GM18861 (cell line): ENCODE data around the gene CCDC9B.

Experiments used
- ATAC-seq: cut with Tn5 transposase; IDR thresholded peaks from one replicate; pipeline ENCODE4 v1.9.1; 2021; ENCODE audit not compliant: unreplicated experiment

The CCDC9B gene

GRCh38 chr15:40331026-40331425 lies 9.7 kb downstream of the CCDC9B start:
- no peak for ATAC-seq

- ATAC-seq = no peak
These were observed 10.3 kb downstream of the CCDC9B start for GRCh38 chr15:40330368-40330836.

DNA sequence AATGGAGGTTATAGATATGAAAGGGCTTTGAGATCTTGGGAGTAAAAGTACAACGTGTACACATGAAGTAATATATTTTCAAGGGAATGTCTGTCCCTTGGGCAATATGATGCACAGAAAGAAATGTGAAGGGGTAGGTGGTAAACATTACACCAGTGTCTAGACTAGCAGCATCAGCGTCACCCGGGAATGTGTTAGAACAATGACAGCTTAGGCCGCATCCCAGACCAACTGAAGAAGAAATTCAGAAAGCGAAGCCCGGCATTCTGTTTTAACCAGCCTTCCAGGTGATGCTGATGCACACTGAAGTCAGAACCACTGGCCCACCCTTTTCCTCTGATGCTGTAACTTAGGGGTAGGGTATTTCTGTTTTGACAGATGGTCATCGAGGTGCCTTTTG lies 10.9 kb downstream of the CCDC9B start:
- no peak for ATAC-seq

DNA sequence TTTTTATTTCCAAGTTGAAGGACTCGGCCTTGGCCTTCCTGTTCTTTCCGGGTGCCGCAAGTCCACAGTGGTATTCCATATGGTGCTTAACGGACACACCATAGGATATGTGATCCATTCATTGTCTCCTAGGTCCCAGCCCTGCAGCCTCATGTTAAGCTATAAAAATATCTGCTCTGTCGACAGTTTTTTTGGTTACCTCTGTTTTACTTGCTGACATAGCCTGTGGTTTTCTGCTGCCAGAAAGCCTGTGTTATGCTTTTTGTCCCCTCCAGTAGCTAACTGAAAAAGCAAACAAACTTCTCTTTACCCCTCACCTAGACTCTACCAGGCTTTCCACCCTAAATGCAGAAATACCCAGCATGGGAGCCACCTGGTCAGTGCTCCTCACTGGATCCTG lies 12.0 kb downstream of the CCDC9B start:
- no peak for ATAC-seq

- no peak for ATAC-seq
These were observed 12.6 kb downstream of the CCDC9B start for GRCh38 chr15:40328176-40328575.

GRCh38 chr15:40327457-40327856 lies 13.3 kb downstream of the CCDC9B start:
- no peak for ATAC-seq

GRCh38 chr15:40325700-40326099 lies 15.0 kb downstream of the CCDC9B start:
- no peak for ATAC-seq

DNA sequence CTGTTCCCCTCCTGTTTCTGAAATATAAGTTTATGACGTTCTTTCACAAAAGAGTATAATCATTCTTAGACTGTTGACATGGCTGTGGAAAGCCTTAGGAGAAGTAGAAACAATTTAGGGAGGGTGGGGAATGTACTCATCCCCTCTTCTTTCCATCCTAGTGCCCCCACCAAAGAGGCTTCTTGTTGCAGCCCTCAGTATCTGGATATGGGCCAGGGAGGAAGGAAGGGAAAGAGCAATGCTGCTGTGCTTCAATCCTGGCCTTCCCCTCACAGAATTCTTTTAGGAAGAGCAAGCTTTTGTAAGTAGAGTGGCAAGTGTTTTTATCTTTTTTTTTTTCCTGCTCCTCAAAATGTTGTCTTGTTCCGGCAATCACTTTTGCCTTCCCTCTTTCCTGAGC lies 15.6 kb downstream of the CCDC9B start:
- ATAC-seq = no peak

DNA sequence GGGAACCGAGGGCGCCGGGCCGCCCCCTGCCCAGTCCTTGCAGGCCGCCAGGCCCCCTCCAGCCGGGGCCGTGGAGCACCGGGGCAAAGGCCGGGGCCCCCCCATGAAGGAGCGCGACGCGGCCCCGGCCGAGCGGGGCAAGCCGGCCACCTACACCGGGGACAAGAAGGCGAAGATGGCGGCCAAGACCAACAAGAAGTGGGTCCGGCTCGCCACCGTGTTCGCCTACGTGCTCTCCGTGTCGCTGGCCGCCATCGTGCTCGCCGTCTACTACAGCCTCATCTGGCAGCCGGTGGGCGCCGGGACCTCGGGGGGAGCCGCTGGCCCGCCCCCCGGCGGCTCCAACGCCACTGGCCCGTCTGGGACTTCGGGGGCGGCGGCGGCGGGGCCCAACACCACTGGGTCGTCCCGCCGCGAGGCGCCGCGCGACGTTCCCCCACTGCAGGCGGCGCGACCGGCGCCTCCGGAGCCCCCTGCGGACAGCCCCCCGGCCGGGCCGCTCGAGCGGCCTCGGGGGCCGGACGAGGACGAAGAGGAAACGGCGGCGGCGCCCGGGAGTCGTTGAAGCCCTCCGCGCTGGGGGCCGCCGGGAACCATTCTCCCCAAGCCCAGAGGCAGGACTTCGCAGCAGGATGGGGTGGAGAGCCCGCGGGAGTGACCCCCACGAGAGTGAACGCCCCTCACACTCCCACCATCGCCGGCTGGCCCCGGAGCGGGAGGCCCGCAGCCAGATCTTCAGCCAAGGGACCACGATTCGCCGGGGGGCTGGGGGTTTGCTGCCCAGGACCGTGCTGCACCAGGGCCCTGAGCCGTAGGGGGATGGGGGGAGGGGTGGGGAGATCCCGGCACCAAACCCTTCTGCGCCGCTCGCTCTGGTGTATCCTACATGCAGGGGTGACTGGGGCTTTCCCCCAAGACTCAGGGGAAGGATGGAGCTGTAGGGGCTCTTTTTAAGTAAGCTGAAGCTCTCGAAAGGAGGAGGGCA lies 16.5 kb downstream of the CCDC9B start:
- peak; percentile 1 for ATAC-seq

DNA sequence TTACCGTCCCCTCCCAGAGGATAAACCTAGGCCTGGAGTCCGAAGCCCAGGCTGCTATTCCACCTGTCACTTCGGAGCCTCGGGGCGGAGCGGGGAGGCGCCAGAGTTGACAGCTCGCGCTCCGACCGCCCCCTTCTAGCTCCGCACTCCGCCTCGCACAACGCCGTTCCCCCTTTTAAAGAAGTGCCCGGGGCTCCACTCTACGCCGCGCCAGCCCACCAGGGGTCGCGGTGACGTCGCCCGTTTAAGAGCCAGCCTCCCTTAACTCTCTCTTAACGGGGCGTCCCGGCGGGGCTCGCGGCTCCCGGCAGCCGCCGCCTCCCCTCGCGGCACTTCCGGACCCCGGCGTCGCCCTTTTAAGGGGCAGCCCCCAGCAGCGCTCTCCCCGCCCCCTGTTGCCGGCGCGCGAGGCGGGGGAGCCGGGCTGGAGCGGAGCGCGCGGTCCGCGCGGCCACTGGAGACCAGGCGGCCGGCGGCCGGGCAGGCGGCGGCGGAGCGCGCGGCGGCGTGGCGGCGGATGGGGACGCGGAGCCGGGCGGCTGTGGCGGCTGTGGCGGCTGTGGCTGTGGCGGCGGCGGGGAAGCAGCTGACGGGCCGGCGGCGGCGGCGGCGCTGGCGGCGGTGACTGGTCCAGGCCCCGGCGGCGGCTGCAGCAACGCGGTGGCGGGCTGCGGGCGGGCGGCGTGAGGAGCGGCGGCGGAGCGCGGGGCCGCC lies 17.3 kb downstream of the CCDC9B start, which contains the start of gene INAFM2:
Gene INAFM2 (plus strand): TSS at position 454 of the 714 bp plus-strand sequence. CDS start 364 bp downstream, outside the sequence.
- ATAC-seq = peak; percentile 85

DNA sequence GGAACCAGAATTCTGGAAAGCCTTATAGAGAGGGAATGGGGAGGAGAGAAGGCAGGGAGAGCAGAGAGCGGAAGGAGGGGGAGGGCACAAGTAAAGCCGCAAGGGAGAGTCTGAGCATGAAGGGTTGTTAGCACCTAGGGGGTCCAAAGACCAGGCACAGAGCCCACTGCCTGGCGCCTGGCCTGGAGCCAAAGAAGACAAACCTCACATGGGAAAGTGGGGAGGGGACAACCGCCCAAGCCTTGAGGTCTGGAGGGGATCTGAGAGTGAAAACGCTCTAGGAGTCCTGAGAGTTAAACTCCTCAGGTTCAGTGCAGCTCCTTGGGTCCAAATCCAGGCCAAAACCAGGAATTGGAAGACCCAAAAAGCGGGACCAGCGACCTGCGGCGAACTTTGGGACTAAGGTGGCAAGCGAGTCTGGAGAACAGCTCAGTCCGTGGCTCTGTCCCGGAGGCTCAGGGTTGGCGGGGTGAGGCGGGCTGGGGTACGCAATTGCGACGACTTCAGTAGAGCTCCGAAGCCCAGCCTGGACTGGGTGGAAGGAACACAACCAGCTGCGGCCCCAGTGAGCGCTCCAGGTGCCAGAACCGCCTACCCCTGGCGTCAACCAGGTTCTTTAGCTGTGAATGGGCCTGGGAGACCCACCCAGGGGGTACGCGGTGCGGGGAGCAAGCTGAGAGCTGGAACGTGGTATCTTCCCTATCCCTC lies 18.1 kb downstream of the CCDC9B start:
- ATAC-seq = no peak

DNA sequence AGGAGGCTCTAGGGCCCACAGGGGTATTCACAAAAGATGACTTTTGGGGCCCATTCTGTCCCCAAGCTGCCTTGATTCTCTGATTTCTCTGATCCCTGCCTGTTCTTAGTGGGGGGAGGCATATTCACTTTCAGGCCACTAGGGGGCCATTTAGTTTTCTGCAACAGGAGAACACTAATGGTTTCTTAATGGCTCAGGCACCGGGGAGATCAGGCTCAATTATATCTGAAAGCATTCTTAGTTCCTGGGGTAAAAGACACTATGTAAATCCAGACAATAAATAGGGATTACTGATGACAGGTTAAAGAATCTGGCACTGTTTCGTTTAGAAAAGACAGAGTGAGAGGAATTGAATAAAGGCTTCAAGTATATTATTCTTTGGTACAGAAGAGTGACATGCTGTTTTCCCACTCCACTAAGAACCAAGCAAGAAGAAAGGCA lies 19.8 kb downstream of the CCDC9B start:
- no peak for ATAC-seq

DNA sequence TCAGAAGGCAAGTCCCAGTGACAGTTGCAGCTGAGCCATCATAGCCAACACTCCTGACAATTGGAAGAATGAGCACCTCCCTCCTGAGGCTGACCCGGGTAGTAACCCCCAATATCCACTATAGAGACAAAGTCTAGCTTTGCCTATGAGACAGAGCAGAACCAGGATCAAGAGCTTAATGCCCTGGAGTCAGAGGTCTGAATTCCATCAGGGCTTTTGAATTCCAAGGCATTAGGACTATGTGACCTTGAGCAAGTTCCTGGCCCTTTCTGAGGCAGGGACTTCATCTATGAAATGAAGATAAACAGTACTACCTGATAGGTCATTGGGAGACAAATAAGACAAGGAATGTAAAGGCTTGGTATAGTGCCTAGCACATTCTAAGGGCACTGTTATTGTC lies 20.3 kb downstream of the CCDC9B start:
- no peak for ATAC-seq

DNA sequence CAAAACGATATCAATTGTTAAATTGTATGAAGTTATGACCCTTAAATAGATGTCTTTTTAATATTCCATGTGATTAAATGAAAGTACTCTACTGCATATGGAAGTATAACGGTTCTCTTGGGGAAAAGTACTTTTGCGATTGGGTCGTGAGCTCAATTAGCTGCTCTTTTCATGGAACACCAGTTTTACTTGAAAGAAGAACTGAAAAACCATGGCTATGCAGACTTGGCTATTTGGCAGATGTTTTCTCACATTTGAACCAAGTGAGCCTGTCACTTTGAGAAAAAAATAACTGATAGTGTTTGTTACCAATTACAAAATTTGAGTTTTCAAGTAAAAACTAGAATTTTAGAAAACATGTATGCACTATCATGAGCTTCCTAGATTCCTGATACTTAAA lies 23.2 kb downstream of the CCDC9B start:
- ATAC-seq = no peak

GRCh38 chr15:40316931-40317330 lies 23.8 kb downstream of the CCDC9B start:
- ATAC-seq = no peak

GRCh38 chr15:40314723-40315276 lies 25.9 kb downstream of the CCDC9B start:
- no peak for ATAC-seq

DNA sequence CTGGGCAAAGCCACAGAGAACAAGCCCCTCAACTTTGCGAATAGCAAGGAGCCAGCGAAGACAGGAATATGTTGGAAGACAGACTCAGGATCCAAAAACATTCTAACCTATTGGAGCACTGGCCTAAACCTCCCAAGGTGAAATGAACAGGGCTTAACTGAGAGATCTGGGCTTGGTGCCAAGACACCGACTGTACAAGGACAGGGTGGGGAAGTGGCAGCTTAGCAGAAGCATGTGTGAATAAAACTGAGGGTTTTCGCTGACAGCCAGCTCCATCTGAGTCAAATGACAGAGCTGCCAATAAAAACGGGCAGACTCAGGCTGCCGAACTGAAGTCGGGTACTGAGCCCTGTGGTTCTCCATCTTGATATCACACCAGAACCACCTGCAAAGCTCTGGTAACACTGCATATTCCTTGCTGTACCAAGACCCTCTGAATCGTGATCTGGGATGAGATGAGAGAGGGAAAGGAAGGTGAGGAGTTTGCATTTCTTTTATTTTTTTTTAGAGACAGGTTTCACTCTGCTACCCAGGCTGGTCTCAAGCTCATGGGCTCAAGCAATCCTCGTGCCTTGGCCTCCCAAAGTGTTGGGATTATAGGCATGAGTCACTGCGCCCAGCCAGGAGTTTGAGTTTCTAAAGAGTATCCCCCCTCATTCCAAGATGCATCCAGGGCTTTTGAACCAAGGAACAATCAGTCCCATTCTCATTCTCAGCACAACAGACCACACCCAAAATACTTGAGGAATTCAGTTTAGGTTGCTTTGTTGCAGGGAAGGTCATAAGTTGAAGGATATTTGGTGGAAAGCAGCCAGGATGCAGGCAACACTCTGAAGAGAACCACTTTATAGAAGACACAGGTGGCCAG lies 27.0 kb downstream of the CCDC9B start:
- no peak for ATAC-seq

GRCh38 chr15:40312370-40313158 lies 28.2 kb downstream of the CCDC9B start:
- no peak for ATAC-seq

DNA sequence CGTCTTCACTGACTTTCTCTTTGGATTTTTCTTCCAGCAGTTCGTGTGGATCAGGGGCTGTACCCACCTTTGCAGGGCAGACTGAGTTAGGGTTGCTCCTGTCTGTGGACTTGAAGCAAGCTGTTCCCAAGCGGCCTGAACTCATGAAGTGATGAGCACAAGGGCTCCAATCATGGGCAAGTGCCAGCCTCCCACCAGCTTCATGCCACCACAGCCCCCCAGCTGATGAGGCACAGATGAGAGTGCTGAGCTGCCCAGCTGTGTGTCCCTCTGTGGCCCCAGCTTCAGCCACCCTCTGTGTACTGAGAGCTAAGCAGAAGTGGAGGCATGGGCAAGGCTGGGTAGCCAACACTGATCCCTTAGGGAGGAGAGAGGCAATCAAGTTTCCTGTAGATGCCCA lies 29.7 kb downstream of the CCDC9B start:
- ATAC-seq = no peak
